PC-3 (cell line): ENCODE results near the gene MRPS22. TPM values are rescaled to one million over a fixed set of nuclear protein-coding genes. Genes with fewer than 3 reads are reported as not detected.

Experiments
- ATAC-seq: fragments of 200-7000 bp; cut with Tn5 transposase; 2 replicates; pipeline ENCODE4 v1.9.1; 2020; ENCODE audit warnings: mild to moderate bottlenecking, moderate library complexity
- BruUV-seq: library from RNA; stranded (reverse); fragments of 400-500 nt; replicated peaks from 2 replicates; lab custom pipeline; 2021; lab: Mats Ljungman, UMichigan
- CTCF ChIA-PET: fragments of 300-600 bp; sonication (Branson Sonifier 250); formaldehyde crosslinking; loops from one replicate; lab custom pipeline; 2022; ENCODE audit warnings: antibody characterized with exemption; lab: Charles Lee
- POLR2A ChIA-PET: fragments of 300-600 bp; sonication (Branson Sonifier 250); formaldehyde crosslinking; loops from one replicate; lab custom pipeline; 2022; ENCODE audit warnings: antibody characterized with exemption; ENCODE audit not compliant: unreplicated experiment; lab: Charles Lee
- DNase-seq: peaks from one replicate; pipeline ENCODE4 v3.0.0-alpha.2; 2015
- H2AFZ ChIP-seq: fragments of 300-600 bp; sonication (generic); 2 replicates; pipeline ENCODE4 v1.6.0; 2016; ENCODE audit warnings: antibody characterized with exemption, low read length
- H3F3A ChIP-seq: fragments of 300-600 bp; sonication (generic); one replicate; pipeline ENCODE4 v1.6.0; 2017; ENCODE audit warnings: antibody characterized with exemption, low read length, control low read depth, mild to moderate bottlenecking; ENCODE audit not compliant: unreplicated experiment
- H3K27ac ChIP-seq: fragments of 300-600 bp; sonication (generic); 2 replicates; pipeline ENCODE4 v1.5.1; 2016; ENCODE audit warnings: mild to moderate bottlenecking, low read length
- H3K27me3 ChIP-seq: fragments of 300-600 bp; sonication (generic); 2 replicates; pipeline ENCODE4 v1.6.1; 2016; ENCODE audit warnings: low read length, mixed read lengths
- H3K36me3 ChIP-seq: fragments of 300-600 bp; sonication (generic); 2 replicates; pipeline ENCODE4 v1.6.1; 2016; ENCODE audit warnings: low read depth, mixed run types, low read length, mixed read lengths
- H3K4me1 ChIP-seq: fragments of 300-600 bp; sonication (generic); 2 replicates; pipeline ENCODE4 v1.5.1; 2016; ENCODE audit warnings: low read length; ENCODE audit not compliant: insufficient read depth
- H3K4me2 ChIP-seq: fragments of 300-600 bp; sonication (generic); 2 replicates; pipeline ENCODE4 v1.6.0; 2016; ENCODE audit warnings: low read length
- H3K4me3 ChIP-seq: fragments of 300-600 bp; sonication (generic); 2 replicates; pipeline ENCODE4 v1.5.1; 2016; ENCODE audit warnings: mild to moderate bottlenecking, low read length, mixed read lengths
- H3K79me2 ChIP-seq: fragments of 300-600 bp; sonication (generic); 2 replicates; pipeline ENCODE4 v1.6.1; 2017; ENCODE audit warnings: low read length, mixed read lengths
- H3K9ac ChIP-seq: fragments of 300-600 bp; sonication (generic); 2 replicates; pipeline ENCODE4 v1.6.0; 2016; ENCODE audit warnings: mild to moderate bottlenecking, low read length
- H3K9me2 ChIP-seq: fragments of 300-600 bp; sonication (generic); replicated peaks from 2 replicates; pipeline ENCODE4 v1.6.1; 2016; ENCODE audit warnings: mixed run types, low read length, mixed read lengths
- H3K9me3 ChIP-seq: fragments of 300-600 bp; sonication (generic); 2 replicates; pipeline ENCODE4 v1.6.1; 2016; ENCODE audit warnings: low read length, mixed read lengths
- H4K20me1 ChIP-seq: fragments of 300-600 bp; sonication (generic); 2 replicates; pipeline ENCODE4 v1.6.1; 2016; ENCODE audit warnings: low read length, mixed read lengths
- CTCF ChIP-seq: fragments of 300-600 bp; sonication (generic); conservative IDR thresholded peaks from 2 replicates; pipeline ENCODE4 v1.5.1; 2017; ENCODE audit warnings: antibody characterized with exemption, low read depth, mild to moderate bottlenecking, low read length
- EZH2 ChIP-seq: fragments of 300-600 bp; sonication (generic); IDR thresholded peaks from one replicate; pipeline ENCODE4 v1.6.1; 2017; ENCODE audit warnings: antibody characterized with exemption, mild to moderate bottlenecking, low read length; ENCODE audit not compliant: unreplicated experiment
- EZH2phosphoT487 ChIP-seq: fragments of 300-600 bp; sonication (generic); IDR thresholded peaks from 2 replicates; pipeline ENCODE4 v1.6.1; 2018; ENCODE audit warnings: mild to moderate bottlenecking, antibody characterized with exemption, low read length, borderline replicate concordance
- intact Hi-C: fragments of 100-400 bp; cut with micrococcal nuclease; formaldehyde crosslinking; loops from 2 replicates; pipeline ENCODE4 v1.9.0; 2023
- total RNA-seq: library from RNA; depleted of rRNA; stranded (reverse); fragments of >200 nt; gene quantifications from 2 replicates; pipeline ENCODE4 v1.2.3, GENCODE V29; 2014

MRPS22 gene
- total RNA-seq, 1 experiment from 2014 or later: 73.3 TPM

DNA sequence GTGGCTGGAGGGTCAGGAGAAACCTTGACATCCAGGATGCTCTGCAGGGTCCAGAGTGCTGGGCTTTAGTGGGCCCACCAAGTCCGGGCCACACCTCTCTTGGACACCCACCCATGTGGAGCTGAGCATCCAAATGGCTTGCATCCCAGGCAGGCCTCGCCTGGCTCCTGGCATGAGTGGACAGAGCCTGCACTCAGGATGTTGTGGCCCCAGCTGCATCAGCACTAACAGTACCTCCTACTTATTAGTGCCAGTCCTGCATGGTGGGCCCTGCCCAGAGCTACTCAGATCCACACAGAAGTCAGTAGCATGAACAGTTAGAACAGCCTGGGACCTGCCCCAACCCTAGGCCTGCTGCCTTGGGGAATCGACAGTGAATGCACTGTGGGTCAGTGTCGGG lies 42.2 kb upstream of the MRPS22 start:
- BruUV-seq: no TSS peak
- Histone ChIP-seq H3K9me3 (no peaks in the 10 kb centered on the region), H3K4me2 (peak overlapping the region; percentile 3; the same call in 1 of the 2 replicates), H3K36me3 (no peaks in the 10 kb centered on the region), H3K9me2 (no peaks in the 10 kb centered on the region), H3K79me2 (no peaks in the 10 kb centered on the region), H2AFZ (no peak overlapping the region), H3K4me3 (no peak overlapping the region), H3K27me3 (no peaks in the 10 kb centered on the region), H3K9ac (no peak overlapping the region), H3K4me1 (peaks cover 58% of the 10 kb centered on the region), H4K20me1 (no peaks in the 10 kb centered on the region), H3F3A (no peaks in the 10 kb centered on the region), H3K27ac (peak overlapping the region; percentile 58)
- DNase-seq (no peak), ATAC-seq (no peak)
- no peak for TF ChIP-seq EZH2phosphoT487
- TF ChIP-seq CTCF: no peak
- TF ChIP-seq EZH2: no peak
- ChIA-PET POLR2A (no interaction called here), CTCF (interaction anchor here (0.5 to 1.8 kb wide), 3 partner anchors 27 to 365 kb away, joined by 3 to 12 read pairs (median 7); no protein-coding TSS in a partner anchor)
- intact Hi-C loops: no loop called here

GRCh38 chr3:139302084-139302800 lies 41.6 kb upstream of the MRPS22 start:
- Histone ChIP-seq H3K27me3 (no peaks in the 10 kb centered on the region), H3K9me3 (no peaks in the 10 kb centered on the region), H3K4me1 (peaks cover 55% of the 10 kb centered on the region), H3K4me2 (peak overlapping the region; percentile 49), H4K20me1 (no peaks in the 10 kb centered on the region), H3K36me3 (no peaks in the 10 kb centered on the region), H3K79me2 (no peaks in the 10 kb centered on the region), H3F3A (no peaks in the 10 kb centered on the region), H3K4me3 (no peak overlapping the region; the same call in 1 of the 2 replicates), H3K9me2 (no peaks in the 10 kb centered on the region), H2AFZ (0 out of 2 replicates have a peak overlapping the region, but pooled peaks have one; percentile 2), H3K9ac (no peak overlapping the region), H3K27ac (peak overlapping the region; percentile 58)
- BruUV-seq: no TSS peak
- intact Hi-C loops: no loop called here
- CTCF ChIA-PET: interaction anchor here (0.5 to 1.8 kb wide), 3 partner anchors 27 to 366 kb away, joined by 3 to 12 read pairs (median 7); no protein-coding TSS in a partner anchor
- DNase-seq (peak; percentile 94), ATAC-seq (peak; percentile 91)
- TF ChIP-seq EZH2phosphoT487: no peak
- POLR2A ChIA-PET: no interaction called here

DNA sequence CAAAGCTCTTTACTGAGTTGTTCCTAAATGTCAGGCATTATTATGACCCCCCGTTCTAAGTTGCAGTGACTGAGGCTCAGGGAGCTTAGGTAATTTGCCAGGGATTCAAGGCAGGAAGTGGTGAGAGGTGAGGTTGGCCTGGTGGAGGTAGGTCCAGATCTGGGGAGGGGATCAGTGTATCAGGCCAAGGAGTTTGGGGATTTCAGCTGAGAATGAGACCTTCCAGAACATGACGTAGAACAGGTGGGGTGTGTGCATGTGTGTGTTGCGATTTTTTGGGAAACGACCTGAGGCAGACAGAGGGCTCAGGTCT lies 41.1 kb upstream of the MRPS22 start:
- Histone ChIP-seq H3K27ac (peak overlapping the region; percentile 55), H3K27me3 (no peaks in the 10 kb centered on the region), H3K9ac (no peak overlapping the region), H3K4me1 (peaks cover 54% of the 10 kb centered on the region), H3K9me3 (no peaks in the 10 kb centered on the region), H3K36me3 (no peaks in the 10 kb centered on the region), H4K20me1 (no peaks in the 10 kb centered on the region), H3K79me2 (no peaks in the 10 kb centered on the region), H3K4me3 (no peak overlapping the region; the same call in 1 of the 2 replicates), H3K4me2 (peak overlapping the region; percentile 49), H2AFZ (0 out of 2 replicates have a peak overlapping the region, but pooled peaks have one; percentile 2), H3K9me2 (no peaks in the 10 kb centered on the region), H3F3A (no peaks in the 10 kb centered on the region)
- ATAC-seq (no peak), DNase-seq (no peak)
- intact Hi-C loops: no loop called here
- ChIA-PET CTCF (interaction anchor here (1.8 kb wide), 1 partner anchor 26 kb away, joined by 7 read pairs; no protein-coding TSS in a partner anchor), POLR2A (no interaction called here)
- TF ChIP-seq CTCF (no peak), EZH2phosphoT487 (no peak), EZH2 (no peak)
- BruUV-seq: no TSS peak
